ENCODE measurements around the gene SYTL2.
"Not testable (repeated sequence)": the region's sequence is repeated elsewhere in the genome, so short reads cannot be mapped to it uniquely, and the experiment has no call there.

GRCh38 chr11:85853541-85853940 lies 42.6 kb upstream of the SYTL2 start:
- TF ChIP-seq, protein P1, sequence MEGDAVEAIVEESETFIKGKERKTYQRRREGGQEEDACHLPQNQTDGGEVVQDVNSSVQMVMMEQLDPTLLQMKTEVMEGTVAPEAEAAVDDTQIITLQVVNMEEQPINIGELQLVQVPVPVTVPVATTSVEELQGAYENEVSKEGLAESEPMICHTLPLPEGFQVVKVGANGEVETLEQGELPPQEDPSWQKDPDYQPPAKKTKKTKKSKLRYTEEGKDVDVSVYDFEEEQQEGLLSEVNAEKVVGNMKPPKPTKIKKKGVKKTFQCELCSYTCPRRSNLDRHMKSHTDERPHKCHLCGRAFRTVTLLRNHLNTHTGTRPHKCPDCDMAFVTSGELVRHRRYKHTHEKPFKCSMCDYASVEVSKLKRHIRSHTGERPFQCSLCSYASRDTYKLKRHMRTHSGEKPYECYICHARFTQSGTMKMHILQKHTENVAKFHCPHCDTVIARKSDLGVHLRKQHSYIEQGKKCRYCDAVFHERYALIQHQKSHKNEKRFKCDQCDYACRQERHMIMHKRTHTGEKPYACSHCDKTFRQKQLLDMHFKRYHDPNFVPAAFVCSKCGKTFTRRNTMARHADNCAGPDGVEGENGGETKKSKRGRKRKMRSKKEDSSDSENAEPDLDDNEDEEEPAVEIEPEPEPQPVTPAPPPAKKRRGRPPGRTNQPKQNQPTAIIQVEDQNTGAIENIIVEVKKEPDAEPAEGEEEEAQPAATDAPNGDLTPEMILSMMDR (IDR thresholded peaks at IDR 0.05) = not testable (repeated sequence)
- not testable (repeated sequence) for TF ChIP-seq POLR2AphosphoS5 (IDR thresholded peaks at IDR 0.05)
